IMR-90 (cell line): Measurements from ENCODE around the gene OCIAD1. TPM values are rescaled to one million over a fixed set of nuclear protein-coding genes. Genes with fewer than 3 reads are reported as not detected.

Experiments used
- ATAC-seq: fragments of 200-7000 bp; cut with Tn5 transposase; 2 replicates; pipeline ENCODE4 v1.9.1; 2020; ENCODE audit warnings: low read depth, mild to moderate bottlenecking, moderate library complexity
- BruUV-seq: library from RNA; stranded (reverse); fragments of 400-500 nt; replicated peaks from 2 replicates; lab custom pipeline; 2021; lab: Mats Ljungman, UMichigan
- CTCF ChIA-PET: fragments of 300-600 bp; formaldehyde crosslinking; extraction: SDS; loops from one replicate; lab custom pipeline; 2021; ENCODE audit warnings: antibody characterized with exemption; lab: Yijun Ruan, JAX
- POLR2A ChIA-PET: fragments of 300-600 bp; sonication (Branson Sonifier 250); formaldehyde crosslinking; loops from one replicate; lab custom pipeline; 2022; ENCODE audit warnings: antibody characterized with exemption; ENCODE audit not compliant: unreplicated experiment; lab: Charles Lee
- DNase-seq: peaks from one replicate; pipeline ENCODE4 v3.0.0; 2013
- H2AFZ ChIP-seq: replicated peaks from 2 replicates; pipeline ENCODE3; 2013; ENCODE audit warnings: low read length, mild to moderate bottlenecking; ENCODE audit not compliant: poor library complexity
- H2AK5ac ChIP-seq: 2 replicates; pipeline ENCODE4 v1.6.1; 2013; ENCODE audit warnings: low read depth, low read length, inconsistent platforms
- H2AK9ac ChIP-seq: replicated peaks from 2 replicates; pipeline ENCODE3; 2013; ENCODE audit warnings: mild to moderate bottlenecking, low read depth, low read length, moderate library complexity; ENCODE audit not compliant: poor library complexity
- H2BK120ac ChIP-seq: 2 replicates; pipeline ENCODE4 v1.6.1; 2013; ENCODE audit warnings: low read depth, low read length, inconsistent platforms
- H2BK15ac ChIP-seq: 3 replicates; pipeline ENCODE4 v1.6.1; 2013; ENCODE audit warnings: low read depth, low read length, inconsistent platforms
- H2BK20ac ChIP-seq: 2 replicates; pipeline ENCODE4 v1.6.1; 2013; ENCODE audit warnings: low read depth, mild to moderate bottlenecking, inconsistent platforms, low read length, moderate library complexity
- H2BK5ac ChIP-seq: 2 replicates; pipeline ENCODE4 v1.6.1; 2013; ENCODE audit warnings: mild to moderate bottlenecking, low read depth, low read length, inconsistent platforms; ENCODE audit not compliant: poor library complexity, severe bottlenecking
- H3K14ac ChIP-seq: replicated peaks from 2 replicates; pipeline ENCODE4 v1.6.1; 2013; ENCODE audit warnings: low read depth, low read length, inconsistent platforms
- H3K18ac ChIP-seq: 2 replicates; pipeline ENCODE4 v1.6.1; 2013; ENCODE audit warnings: low read depth, low read length, control low read depth
- H3K23ac ChIP-seq: 2 replicates; pipeline ENCODE4 v1.6.1; 2013; ENCODE audit warnings: low read depth, low read length, inconsistent platforms
- H3K27ac ChIP-seq: 2 replicates; pipeline ENCODE4 v1.5.1; 2013; ENCODE audit warnings: mild to moderate bottlenecking, control low read depth, low read length; ENCODE audit not compliant: insufficient read depth
- H3K27me3 ChIP-seq: 2 replicates; pipeline ENCODE4 v1.6.1; 2013; ENCODE audit warnings: low read length; ENCODE audit not compliant: control insufficient read depth, insufficient read depth
- H3K36me3 ChIP-seq: 2 replicates; pipeline ENCODE4 v1.6.1; 2013; ENCODE audit warnings: low read length, mixed read lengths; ENCODE audit not compliant: control insufficient read depth, insufficient read depth
- H3K4ac ChIP-seq: 2 replicates; pipeline ENCODE4 v1.6.1; 2013; ENCODE audit warnings: low read depth, low read length, inconsistent platforms
- H3K4me1 ChIP-seq: 2 replicates; pipeline ENCODE4 v1.6.1; 2013; ENCODE audit warnings: low read length, mixed read lengths; ENCODE audit not compliant: control insufficient read depth, insufficient read depth
- H3K4me2 ChIP-seq: 2 replicates; pipeline ENCODE4 v1.6.1; 2013; ENCODE audit warnings: low read depth, mild to moderate bottlenecking, control low read depth, low read length, moderate library complexity
- H3K4me3 ChIP-seq: 2 replicates; pipeline ENCODE4 v1.5.1; 2013; ENCODE audit warnings: low read depth, mild to moderate bottlenecking, control low read depth, low read length, moderate library complexity; ENCODE audit not compliant: insufficient read depth
- H3K56ac ChIP-seq: 2 replicates; pipeline ENCODE4 v1.6.1; 2013; ENCODE audit warnings: low read length, inconsistent platforms; ENCODE audit not compliant: insufficient read depth; ENCODE audit errors: extremely low read depth
- H3K79me1 ChIP-seq, 2 experiments: 2 replicates each; pipeline ENCODE4 v1.6.1; 2013; ENCODE audit warnings: low read length in 2 of 2, inconsistent platforms in 1 of 2, low read depth in 1 of 2
- H3K9ac ChIP-seq: 2 replicates; pipeline ENCODE4 v1.6.1; 2013; ENCODE audit warnings: low read depth, low read length, control low read depth
- H3K9me1 ChIP-seq: 2 replicates; pipeline ENCODE4 v1.6.1; 2013; ENCODE audit warnings: low read length, inconsistent platforms; ENCODE audit not compliant: insufficient read depth
- H3K9me3 ChIP-seq: 2 replicates; pipeline ENCODE4 v1.6.1; 2013; ENCODE audit warnings: low read length; ENCODE audit not compliant: control insufficient read depth, insufficient read depth
- H4K20me1 ChIP-seq: 2 replicates; pipeline ENCODE4 v1.6.1; 2013; ENCODE audit warnings: low read length, inconsistent platforms; ENCODE audit not compliant: insufficient read depth
- H4K5ac ChIP-seq: 2 replicates; pipeline ENCODE4 v1.6.1; 2013; ENCODE audit warnings: mild to moderate bottlenecking, low read depth, low read length, control low read depth
- H4K8ac ChIP-seq, 2 experiments: 2 replicates each; pipeline ENCODE4 v1.6.1; 2013; ENCODE audit warnings: low read depth in 2 of 2, low read length in 2 of 2, control low read depth in 1 of 2, inconsistent platforms in 1 of 2
- H4K91ac ChIP-seq: 2 replicates; pipeline ENCODE4 v1.6.1; 2013; ENCODE audit warnings: low read depth, low read length, inconsistent platforms; ENCODE audit not compliant: insufficient read depth
- BHLHE40 ChIP-seq: fragments of 150-350 bp; IDR thresholded peaks from 2 replicates; pipeline ENCODE4 v1.6.1; 2016; ENCODE audit warnings: mild to moderate bottlenecking, low read depth, low read length
- CEBPB ChIP-seq: IDR thresholded peaks from 2 replicates; pipeline ENCODE4 v1.6.1; 2012; ENCODE audit warnings: low read depth, low read length, improper control_type of control experiment
- CHD1 ChIP-seq: IDR thresholded peaks from 2 replicates; pipeline ENCODE4 v1.6.1; 2012; ENCODE audit warnings: low read depth, low read length, improper control_type of control experiment
- CTCF ChIP-seq: conservative IDR thresholded peaks from 2 replicates; pipeline ENCODE4 v1.5.1; 2012; ENCODE audit warnings: mild to moderate bottlenecking, low read depth, low read length, improper control_type of control experiment
- ELK1 ChIP-seq: fragments of 150-350 bp; IDR thresholded peaks from 2 replicates; pipeline ENCODE4 v1.6.1; 2016; ENCODE audit warnings: low read depth, mild to moderate bottlenecking, low read length, moderate library complexity, borderline replicate concordance
- FOS ChIP-seq: fragments of 150-350 bp; IDR thresholded peaks from 2 replicates; pipeline ENCODE4 v1.6.1; 2016; ENCODE audit warnings: low read depth, low read length
- MAFK ChIP-seq: IDR thresholded peaks from 2 replicates; pipeline ENCODE4 v1.6.1; 2012; ENCODE audit warnings: low read depth, low read length, improper control_type of control experiment
- MAZ ChIP-seq: IDR thresholded peaks from 2 replicates; pipeline ENCODE4 v1.6.1; 2012; ENCODE audit warnings: low read depth, mild to moderate bottlenecking, low read length, improper control_type of control experiment, moderate library complexity, borderline replicate concordance
- MXI1 ChIP-seq: IDR thresholded peaks from 2 replicates; pipeline ENCODE4 v1.6.1; 2012; ENCODE audit warnings: low read depth, mild to moderate bottlenecking, low read length, moderate library complexity, borderline replicate concordance
- NFE2L2 ChIP-seq: fragments of 150-350 bp; IDR thresholded peaks from 2 replicates; pipeline ENCODE4 v1.6.1; 2016; ENCODE audit warnings: low read depth, mild to moderate bottlenecking, low read length
- POLR2A ChIP-seq: IDR thresholded peaks from 2 replicates; pipeline ENCODE4 v1.6.1; 2012; ENCODE audit warnings: mild to moderate bottlenecking, low read depth, low read length
- RAD21 ChIP-seq: IDR thresholded peaks from 2 replicates; pipeline ENCODE4 v1.6.1; 2012; ENCODE audit warnings: low read length, improper control_type of control experiment
- RCOR1 ChIP-seq: IDR thresholded peaks from 2 replicates; pipeline ENCODE4 v1.6.1; 2012; ENCODE audit warnings: mild to moderate bottlenecking, low read length, improper control_type of control experiment; ENCODE audit not compliant: insufficient replicate concordance
- RFX5 ChIP-seq: IDR thresholded peaks from 2 replicates; pipeline ENCODE4 v1.8.0; 2012; ENCODE audit warnings: low read depth, mild to moderate bottlenecking, low read length, moderate library complexity
- SMC3 ChIP-seq: fragments of 150-350 bp; IDR thresholded peaks from 2 replicates; pipeline ENCODE4 v1.6.1; 2016; ENCODE audit warnings: low read depth, mild to moderate bottlenecking, antibody characterized with exemption, low read length, moderate library complexity
- USF2 ChIP-seq: fragments of 150-350 bp; IDR thresholded peaks from 2 replicates; pipeline ENCODE4 v1.6.1; 2017; ENCODE audit warnings: mild to moderate bottlenecking, antibody characterized with exemption, low read length, low read depth
- WGBS, 2 experiments: methylation state at CpG; one replicate each; pipeline versions ENCODE4 v1.1.5 to v1.1.7; 2013; ENCODE audit warnings: missing lambda C conversion rate in 2 of 2; ENCODE audit not compliant: insufficient read length in 1 of 2; ENCODE audit errors: extremely low coverage in 2 of 2; 5-methylcytosine and 5-hydroxymethylcytosine counted together
- dilution Hi-C: fragments of 300-500 bp; cut with HindIII; formaldehyde crosslinking; loops from one replicate; pipeline ENCODE4 v1.14.3; 2018; ENCODE audit warnings: low sequenced_read_pairs; ENCODE audit not compliant: unreplicated experiment
- in situ Hi-C: fragments of 300-500 bp; cut with MboI; formaldehyde crosslinking; loops from 3 replicates; pipeline ENCODE4 v1.14.3; 2019; ENCODE audit warnings: low sequenced_read_pairs, inconsistent platforms, mixed read lengths
- intact Hi-C: fragments of 100-400 bp; cut with micrococcal nuclease; formaldehyde crosslinking; loops from 2 replicates; pipeline ENCODE4 v1.10.0; 2022
- polyA plus RNA-seq, 3 experiments: library from polyadenylated mRNA; depleted of rRNA; stranded (reverse); fragments of >200 nt; gene quantifications; 2 replicates each; pipeline ENCODE4 v1.2.3, GENCODE V29; 2012; ENCODE audit warnings: low replicate concordance in 1 of 3
- total RNA-seq: library from RNA; depleted of rRNA; stranded (reverse); fragments of >200 nt; gene quantifications from 2 replicates; pipeline ENCODE4 v1.2.3, GENCODE V29; 2012

Gene OCIAD1
- total and polyA plus RNA-seq, 2 of the 4 experiments (the other 2 are of a cell fraction): 86.9 to 112 TPM

- BruUV-seq: no TSS peak
- H3K56ac ChIP-seq: no peak overlapping the region
- no peaks in the 10 kb centered on the region for H3K4me1 ChIP-seq
- H3K23ac ChIP-seq: no peak overlapping the region
- WGBS, 2 experiments: no CpG with 5 or more reads among the region's 2 CpGs
- H3K4me2 ChIP-seq: peak overlapping the region; percentile 40
- H2BK5ac ChIP-seq: no peak overlapping the region
- no peak overlapping the region for H2BK15ac ChIP-seq
- intact Hi-C loops (no loop called here), dilution Hi-C loops (no loop called here), in situ Hi-C loops (no loop called here)
- peaks cover 2% of the 10 kb centered on the region; the same call in 1 of the 2 replicates for H3K27me3 ChIP-seq
- TF ChIP-seq CHD1: no peak
- TF ChIP-seq SMC3: no peak
- no peak for TF ChIP-seq CEBPB
- no peak for TF ChIP-seq BHLHE40
- TF ChIP-seq RCOR1: no peak
- no peak for TF ChIP-seq MXI1
- no peak for TF ChIP-seq CTCF
- no peak for TF ChIP-seq ELK1
- TF ChIP-seq POLR2A: no peak
- no peak for TF ChIP-seq RFX5
- TF ChIP-seq RAD21: no peak
- no peak for TF ChIP-seq FOS
- no peak for TF ChIP-seq MAFK
- TF ChIP-seq NFE2L2: no peak
- TF ChIP-seq USF2: no peak
- no peak for TF ChIP-seq MAZ
- no peak overlapping the region for H4K91ac ChIP-seq
- no peak overlapping the region for H4K5ac ChIP-seq
- H3K9me1 ChIP-seq: no peaks in the 10 kb centered on the region
- ChIA-PET POLR2A (no interaction called here), CTCF (interaction anchor here (0.7 kb wide), 1 partner anchor 381 kb away, joined by 3 read pairs; no protein-coding TSS in a partner anchor)
- ATAC-seq: peak; percentile 49
- no peaks in the 10 kb centered on the region for H3K36me3 ChIP-seq
- H2AK9ac ChIP-seq: no peak overlapping the region
- no peak overlapping the region for H2BK120ac ChIP-seq
- H2AK5ac ChIP-seq: no peak overlapping the region
- no peak overlapping the region for H3K14ac ChIP-seq
- H4K8ac ChIP-seq: no peak overlapping the region
- no peaks in the 10 kb centered on the region for H3K79me1 ChIP-seq
- H3K4ac ChIP-seq: no peak overlapping the region
- no peaks in the 10 kb centered on the region for H3K9me3 ChIP-seq
- no peak overlapping the region for H3K9ac ChIP-seq
- H2AFZ ChIP-seq: no peak overlapping the region
- DNase-seq: no peak
- no peak overlapping the region for H3K4me3 ChIP-seq
- H4K20me1 ChIP-seq: no peaks in the 10 kb centered on the region
- H2BK20ac ChIP-seq: no peak overlapping the region
- no peak overlapping the region for H3K27ac ChIP-seq
- no peak overlapping the region for H3K18ac ChIP-seq
Observed at GRCh38 chr4:48815483-48815882, 15.4 kb upstream of the OCIAD1 start.
